Esophagus muscularis mucosa (tissue), 4 donors: ENCODE measurements around the gene GADD45G. TPM values are rescaled to one million over a fixed set of nuclear protein-coding genes. Genes with fewer than 3 reads are reported as not detected.

Source experiments
- DNase-seq: peaks from one replicate; pipeline ENCODE4 v3.0.0-alpha.2; 2017; ENCODE audit errors: extremely low spot score
- H3K27ac ChIP-seq, 4 donors: fragments of 200-600 bp; sonication (generic); replicated peaks in 1 of 4; 1 replicate in 3 of 4; 2 replicates in 1 of 4; pipeline ENCODE4 v1.5.1; 2016 to 2019; ENCODE audit warnings: mild to moderate bottlenecking in 1 of 4
- H3K27me3 ChIP-seq, 4 donors: fragments of 200-600 bp; sonication (generic); one replicate each; pipeline versions ENCODE4 v1.5.1 to v1.6.0; 2016 to 2019
- H3K36me3 ChIP-seq, 4 donors: fragments of 200-600 bp; sonication (generic); one replicate each; pipeline ENCODE4 v1.5.1; 2016 to 2019
- H3K4me1 ChIP-seq, 4 donors: fragments of 200-600 bp; sonication (generic); one replicate each; pipeline ENCODE4 v1.5.1; 2016 to 2019
- H3K4me3 ChIP-seq, 4 donors: fragments of 200-600 bp; sonication (generic); 1 replicate in 2 of 4; 2 replicates in 2 of 4; pipeline ENCODE4 v1.5.1; 2016 to 2019; ENCODE audit warnings: mild to moderate bottlenecking in 4 of 4, moderate library complexity in 1 of 4
- H3K9me3 ChIP-seq, 4 donors: fragments of 200-600 bp; sonication (generic); 1 replicate in 3 of 4; 2 replicates in 1 of 4; pipeline ENCODE4 v1.5.1; 2016 to 2019
- EP300 ChIP-seq: sonication (generic); formaldehyde crosslinking; IDR thresholded peaks from one replicate; pipeline ENCODE4 v1.6.1; 2017; ENCODE audit warnings: antibody characterized with exemption
- POLR2A ChIP-seq: fragments of 450-650 bp; IDR thresholded peaks from one replicate; pipeline ENCODE4 v1.6.1; 2017; ENCODE audit warnings: antibody characterized with exemption, moderate library complexity, mild to moderate bottlenecking, low read depth
- POLR2AphosphoS5 ChIP-seq, 2 donors: sonication (generic); formaldehyde crosslinking; IDR thresholded peaks; one replicate each; pipeline ENCODE4 v1.6.1; 2017; ENCODE audit warnings: antibody characterized with exemption in 2 of 2
- WGBS: methylation state at CpG from one replicate; pipeline ENCODE4 v1.1.5; 2018; 5-methylcytosine and 5-hydroxymethylcytosine counted together
- intact Hi-C: fragments of 100-400 bp; cut with DNase I; formaldehyde crosslinking; loops from one replicate; pipeline ENCODE4 v1.15.1; 2023
- total RNA-seq, 4 donors: library from RNA; depleted of rRNA; stranded (reverse); fragments of >200 nt; gene quantifications; one replicate each; pipeline versions ENCODE4 v1.1.0 to v1.2.1, GENCODE V29; 2016
- TF ChIP-seq, protein P1 (sequence below), 3 experiments: fragments of 200-600 bp in 2 of 3; fragments of 450-650 bp in 1 of 3; sonication (generic) in 2 of 3; IDR thresholded peaks; one replicate each; pipeline ENCODE4 v1.5.1; 2017 to 2019; ENCODE audit warnings: antibody characterized with exemption in 3 of 3, mild to moderate bottlenecking in 2 of 3, moderate library complexity in 1 of 3

Gene GADD45G
- total RNA-seq, 4 donors from 2014 or later, result 44.0 to 136 (median 103) TPM

DNA sequence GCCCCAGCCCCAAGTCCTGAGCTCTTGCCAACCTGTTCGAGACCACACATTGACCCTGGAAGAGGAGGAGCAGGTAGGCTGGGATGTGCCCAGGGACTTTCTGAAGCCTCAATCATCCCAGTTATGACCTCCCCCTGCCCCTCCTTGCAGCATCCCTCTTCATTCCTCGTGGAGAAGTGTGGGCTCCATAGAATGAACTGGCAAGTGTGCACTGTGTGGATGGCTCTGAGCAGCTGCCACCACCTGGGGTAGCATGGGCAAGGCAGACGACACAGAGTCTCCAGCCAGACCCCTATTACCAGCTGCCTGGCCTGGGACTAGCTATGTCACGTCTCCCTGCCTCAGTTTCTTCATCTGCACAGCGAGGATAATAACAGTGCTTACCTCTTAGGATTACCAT, 33.5 kb downstream of the GADD45G start:
- no peak for DNase-seq
- WGBS, result 82% methylated on average over 4 of the region's 5 CpGs
- Histone ChIP-seq H3K4me3 (no peak overlapping the region), H3K27me3 (no peaks in the 10 kb centered on the region), H3K4me1 (peaks cover 49 to 63% (median 56%) of the 10 kb centered on the region in 4 donors), H3K27ac (peak overlapping the region; percentile 82 to 89 (median 88)), H3K36me3 (no peaks in the 10 kb centered on the region), H3K9me3 (no peaks in the 10 kb centered on the region)
- intact Hi-C loops, result no loop called here
- no peak for TF ChIP-seq POLR2A
- no peak for TF ChIP-seq POLR2AphosphoS5 (IDR thresholded peaks at IDR 0.05)

DNA sequence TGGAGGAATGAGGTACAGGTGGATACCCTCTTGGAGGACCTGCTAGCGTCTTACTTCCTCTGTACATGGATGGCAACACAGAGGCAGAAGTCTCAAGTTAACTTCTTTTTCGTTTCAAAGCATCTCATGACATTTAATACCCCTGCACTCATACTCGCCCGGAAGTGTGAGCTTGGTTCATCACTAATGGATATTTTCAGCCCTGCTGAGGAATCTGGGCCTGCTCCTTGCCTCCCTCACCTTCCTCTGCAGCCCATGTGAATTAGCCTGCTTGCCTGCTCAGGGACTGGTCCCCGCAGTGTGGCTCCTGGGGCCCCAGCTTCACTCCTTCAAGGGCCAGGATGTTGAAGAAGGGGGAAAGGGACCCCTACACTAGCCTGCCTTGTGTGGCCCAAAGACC, 34.1 kb downstream of the GADD45G start:
- H3K4me3 ChIP-seq, result no peak overlapping the region
- 88% methylated on average over 5 of the region's 5 CpGs for WGBS
- intact Hi-C loops, result no loop called here

DNA sequence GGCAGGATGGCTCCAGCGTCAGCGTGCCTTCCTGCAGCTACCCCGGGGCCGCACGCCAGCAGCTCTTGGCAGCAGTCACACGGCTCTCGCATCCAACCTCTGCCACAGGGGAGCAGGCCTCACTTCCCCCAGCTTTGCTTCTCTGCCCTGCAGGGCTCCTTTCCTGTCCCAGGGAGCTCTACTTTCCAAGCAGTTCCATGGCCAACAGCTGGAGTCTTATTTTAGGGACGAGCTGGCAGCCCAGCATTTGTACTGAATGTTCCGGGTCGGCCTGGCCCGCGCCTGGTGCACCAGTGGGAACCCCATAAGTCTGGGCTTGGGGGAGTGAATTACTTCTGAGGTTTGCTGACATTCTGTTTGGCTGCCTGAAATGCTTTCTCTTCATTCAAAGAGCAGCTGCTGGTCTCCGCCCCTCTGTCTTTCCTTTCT, 34.6 kb downstream of the GADD45G start:
- WGBS, result 75% methylated on average over 1 of the region's 13 CpGs
- TF ChIP-seq, protein P1, sequence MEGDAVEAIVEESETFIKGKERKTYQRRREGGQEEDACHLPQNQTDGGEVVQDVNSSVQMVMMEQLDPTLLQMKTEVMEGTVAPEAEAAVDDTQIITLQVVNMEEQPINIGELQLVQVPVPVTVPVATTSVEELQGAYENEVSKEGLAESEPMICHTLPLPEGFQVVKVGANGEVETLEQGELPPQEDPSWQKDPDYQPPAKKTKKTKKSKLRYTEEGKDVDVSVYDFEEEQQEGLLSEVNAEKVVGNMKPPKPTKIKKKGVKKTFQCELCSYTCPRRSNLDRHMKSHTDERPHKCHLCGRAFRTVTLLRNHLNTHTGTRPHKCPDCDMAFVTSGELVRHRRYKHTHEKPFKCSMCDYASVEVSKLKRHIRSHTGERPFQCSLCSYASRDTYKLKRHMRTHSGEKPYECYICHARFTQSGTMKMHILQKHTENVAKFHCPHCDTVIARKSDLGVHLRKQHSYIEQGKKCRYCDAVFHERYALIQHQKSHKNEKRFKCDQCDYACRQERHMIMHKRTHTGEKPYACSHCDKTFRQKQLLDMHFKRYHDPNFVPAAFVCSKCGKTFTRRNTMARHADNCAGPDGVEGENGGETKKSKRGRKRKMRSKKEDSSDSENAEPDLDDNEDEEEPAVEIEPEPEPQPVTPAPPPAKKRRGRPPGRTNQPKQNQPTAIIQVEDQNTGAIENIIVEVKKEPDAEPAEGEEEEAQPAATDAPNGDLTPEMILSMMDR (IDR thresholded peaks at IDR 0.05), result peak in 2 of 3 experiments; percentile 22 to 31
- TF ChIP-seq POLR2AphosphoS5 (IDR thresholded peaks at IDR 0.05) (peak; percentile 74 to 75), POLR2A (no peak), EP300 (peak; percentile 11)
- Histone ChIP-seq H3K9me3 (no peaks in the 10 kb centered on the region), H3K4me3 (peak overlapping the region; percentile 17 to 35 (median 28)), H3K36me3 (no peaks in the 10 kb centered on the region), H3K27ac (peak overlapping the region; percentile 82 to 89 (median 88)), H3K4me1 (peaks cover 47 to 56% (median 52%) of the 10 kb centered on the region in 4 donors), H3K27me3 (no peaks in the 10 kb centered on the region)
- intact Hi-C loops, result no loop called here
- DNase-seq, result no peak

More for the DNA sequence above, 34.1 kb downstream of the GADD45G start:
- Histone ChIP-seq H3K4me1 (peaks cover 49 to 61% (median 55%) of the 10 kb centered on the region in 4 donors), H3K27me3 (no peaks in the 10 kb centered on the region), H3K27ac (peak overlapping the region; percentile 82 to 89 (median 88)), H3K36me3 (no peaks in the 10 kb centered on the region), H3K9me3 (no peaks in the 10 kb centered on the region)
- no peak for TF ChIP-seq POLR2AphosphoS5 (IDR thresholded peaks at IDR 0.05)
- TF ChIP-seq POLR2A, result no peak
- TF ChIP-seq, protein P1 (IDR thresholded peaks at IDR 0.05), result no peak
- no peak for TF ChIP-seq EP300
- no peak for DNase-seq

DNA sequence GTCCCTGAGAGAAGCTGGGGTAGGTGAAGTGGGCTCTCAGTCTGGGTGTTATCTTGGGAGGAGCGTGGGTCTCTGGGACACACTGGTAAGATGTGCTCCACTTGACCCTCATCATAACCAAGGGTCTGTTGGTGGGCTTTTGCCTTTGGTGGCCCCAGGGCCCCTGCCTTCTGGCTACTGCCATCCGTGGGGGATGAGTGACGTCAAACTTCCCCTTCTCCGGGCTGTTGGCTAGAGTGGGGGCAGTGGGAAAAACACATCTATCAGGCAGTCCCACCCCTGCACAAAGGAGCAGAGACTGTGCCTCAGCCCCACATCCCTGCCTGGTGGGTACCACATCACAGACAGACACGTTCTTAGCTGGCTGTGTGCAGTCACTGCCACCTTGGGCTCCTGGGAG, 35.1 kb downstream of the GADD45G start:
- H3K27me3 ChIP-seq, result no peaks in the 10 kb centered on the region
- no peaks in the 10 kb centered on the region for H3K9me3 ChIP-seq
- no peak for DNase-seq
- H3K4me1 ChIP-seq, result peaks cover 41 to 51% (median 46%) of the 10 kb centered on the region in 4 donors
- peak overlapping the region; percentile 17 to 35 (median 28) for H3K4me3 ChIP-seq
- H3K27ac ChIP-seq, result peak overlapping the region; percentile 82 to 89 (median 88)
- H3K36me3 ChIP-seq, result no peaks in the 10 kb centered on the region
- TF ChIP-seq, protein P1 (IDR thresholded peaks at IDR 0.05), result no peak
- TF ChIP-seq EP300, result no peak
- intact Hi-C loops, result no loop called here
- 76% methylated on average over 5 of the region's 5 CpGs for WGBS

DNA sequence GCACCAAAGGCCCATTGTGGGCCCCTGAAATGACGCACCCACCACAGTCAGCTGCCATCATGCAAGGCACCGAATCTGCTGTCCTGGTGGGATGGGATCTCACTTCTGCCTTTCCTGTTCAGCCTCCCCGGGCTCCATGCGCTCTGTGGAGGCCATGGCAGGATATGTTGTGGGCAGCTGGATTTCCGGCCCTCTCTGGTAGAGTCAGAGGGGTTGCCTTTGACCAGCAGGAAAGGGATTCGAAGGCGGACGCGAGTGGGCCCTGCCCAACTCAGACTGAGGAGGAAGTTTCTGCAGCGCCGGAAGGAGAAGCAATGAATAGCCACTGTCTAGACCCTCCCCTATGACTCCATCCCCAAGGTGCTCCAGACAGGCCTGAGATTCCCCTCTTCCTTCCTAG, 35.5 kb downstream of the GADD45G start:
- Histone ChIP-seq H3K4me1 (peaks cover 37 to 47% (median 42%) of the 10 kb centered on the region in 4 donors), H3K27ac (peak overlapping the region; percentile 82 to 89 (median 88)), H3K36me3 (no peaks in the 10 kb centered on the region), H3K9me3 (no peaks in the 10 kb centered on the region), H3K27me3 (no peaks in the 10 kb centered on the region), H3K4me3 (peak overlapping the region in 3 of 4 donors; percentile 25 to 35 (median 31))
- intact Hi-C loops, result no loop called here
- WGBS, result 74% methylated on average over 9 of the region's 11 CpGs
- TF ChIP-seq EP300 (no peak), POLR2AphosphoS5 (IDR thresholded peaks at IDR 0.05) (no peak), POLR2A (no peak)
- TF ChIP-seq, protein P1 (IDR thresholded peaks at IDR 0.05), result no peak
- DNase-seq, result no peak
